MCF 10A (cell line): ENCODE measurements around the gene LAMA3. TPM values are rescaled to one million over a fixed set of nuclear protein-coding genes. Genes with fewer than 3 reads are reported as not detected.

Source experiments
- BruUV-seq: library from RNA; stranded (reverse); fragments of 400-500 nt; replicated peaks from 2 replicates; lab custom pipeline; 2021; lab: Mats Ljungman, UMichigan
- CTCF ChIA-PET: fragments of 300-600 bp; sonication (Branson Sonifier 250); formaldehyde crosslinking; extraction: SDS; loops from one replicate; lab custom pipeline; 2021; ENCODE audit warnings: antibody characterized with exemption, inconsistent platforms; lab: Yijun Ruan, JAX
- POLR2A ChIA-PET: fragments of 300-600, 350-650 bp; sonication (Branson Sonifier 250); formaldehyde crosslinking; extraction: SDS; loops from one replicate; lab custom pipeline; 2020; ENCODE audit warnings: antibody characterized with exemption, inconsistent platforms; lab: Yijun Ruan, JAX
- DNase-seq: peaks from one replicate; pipeline ENCODE4 v3.0.0-alpha.2; 2018; ENCODE audit not compliant: unreplicated experiment
- H3K27ac Mint-ChIP-seq: one replicate; pipeline ENCODE4 v1.8.0; 2022; ENCODE audit warnings: mild to moderate bottlenecking, low read depth, mixed read lengths; ENCODE audit not compliant: unreplicated experiment
- H3K27me3 Mint-ChIP-seq: one replicate; pipeline ENCODE4 v1.8.0; 2022; ENCODE audit warnings: mixed read lengths; ENCODE audit not compliant: insufficient read depth, unreplicated experiment
- H3K36me3 Mint-ChIP-seq: one replicate; pipeline ENCODE4 v1.8.0; 2022; ENCODE audit warnings: mild to moderate bottlenecking, moderate library complexity, mixed read lengths; ENCODE audit not compliant: insufficient read depth, unreplicated experiment
- H3K4me1 Mint-ChIP-seq: one replicate; pipeline ENCODE4 v1.8.0; 2022; ENCODE audit warnings: mixed read lengths; ENCODE audit not compliant: insufficient read depth, unreplicated experiment
- H3K4me3 Mint-ChIP-seq: one replicate; pipeline ENCODE4 v1.8.0; 2022; ENCODE audit warnings: mild to moderate bottlenecking, moderate library complexity, mixed read lengths; ENCODE audit not compliant: unreplicated experiment
- H3K9me3 Mint-ChIP-seq: one replicate; pipeline ENCODE4 v1.8.0; 2022; ENCODE audit warnings: mixed read lengths; ENCODE audit not compliant: unreplicated experiment
- intact Hi-C: fragments of 100-400 bp; cut with micrococcal nuclease; formaldehyde crosslinking; loops from 2 replicates; pipeline ENCODE4 v1.14.1; 2022
- total RNA-seq: library from RNA; stranded (reverse); gene quantifications from 2 replicates; pipeline ENCODE4 v1.2.3, GENCODE V29; 2022
- TF ChIP-seq, protein P1 (sequence below): fragments of 200-600 bp; IDR thresholded peaks from one replicate; pipeline ENCODE4 v1.8.0; 2022; ENCODE audit warnings: antibody characterized with exemption, mild to moderate bottlenecking; ENCODE audit not compliant: unreplicated experiment

Gene LAMA3
- total RNA-seq, 1 experiment from 2014 or later: 371 TPM

DNA sequence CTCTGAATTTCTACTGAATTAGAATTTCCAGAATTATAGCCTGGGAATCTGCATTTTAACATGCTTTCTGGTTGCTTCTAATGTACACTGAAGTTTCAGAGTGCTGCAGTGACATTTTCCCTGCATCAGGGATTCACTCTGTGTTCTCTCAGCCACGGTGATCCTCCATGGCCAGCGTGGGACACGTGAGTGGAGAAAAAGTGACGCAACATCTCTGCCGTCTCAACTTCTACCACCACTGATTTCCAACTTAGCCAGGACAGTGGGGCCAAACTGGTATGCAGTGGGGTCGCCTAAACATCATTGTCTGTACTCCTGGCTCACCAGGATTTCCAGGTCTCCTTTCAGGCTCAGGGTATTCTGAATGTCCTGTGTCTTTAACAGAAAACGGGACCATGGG is 44.6 kb downstream of the LAMA3 start:
- H3K36me3 Mint-ChIP-seq: no peaks in the 10 kb centered on the region
- H3K4me1 Mint-ChIP-seq: peaks cover 7% of the 10 kb centered on the region
- ChIA-PET POLR2A (no interaction called here), CTCF (no interaction called here)
- intact Hi-C loops: no loop called here
- no peak overlapping the region for H3K27ac Mint-ChIP-seq
- H3K4me3 Mint-ChIP-seq: no peak overlapping the region
- no peaks in the 10 kb centered on the region for H3K9me3 Mint-ChIP-seq
- no peak for DNase-seq
- H3K27me3 Mint-ChIP-seq: no peaks in the 10 kb centered on the region
- TF ChIP-seq, protein P1, sequence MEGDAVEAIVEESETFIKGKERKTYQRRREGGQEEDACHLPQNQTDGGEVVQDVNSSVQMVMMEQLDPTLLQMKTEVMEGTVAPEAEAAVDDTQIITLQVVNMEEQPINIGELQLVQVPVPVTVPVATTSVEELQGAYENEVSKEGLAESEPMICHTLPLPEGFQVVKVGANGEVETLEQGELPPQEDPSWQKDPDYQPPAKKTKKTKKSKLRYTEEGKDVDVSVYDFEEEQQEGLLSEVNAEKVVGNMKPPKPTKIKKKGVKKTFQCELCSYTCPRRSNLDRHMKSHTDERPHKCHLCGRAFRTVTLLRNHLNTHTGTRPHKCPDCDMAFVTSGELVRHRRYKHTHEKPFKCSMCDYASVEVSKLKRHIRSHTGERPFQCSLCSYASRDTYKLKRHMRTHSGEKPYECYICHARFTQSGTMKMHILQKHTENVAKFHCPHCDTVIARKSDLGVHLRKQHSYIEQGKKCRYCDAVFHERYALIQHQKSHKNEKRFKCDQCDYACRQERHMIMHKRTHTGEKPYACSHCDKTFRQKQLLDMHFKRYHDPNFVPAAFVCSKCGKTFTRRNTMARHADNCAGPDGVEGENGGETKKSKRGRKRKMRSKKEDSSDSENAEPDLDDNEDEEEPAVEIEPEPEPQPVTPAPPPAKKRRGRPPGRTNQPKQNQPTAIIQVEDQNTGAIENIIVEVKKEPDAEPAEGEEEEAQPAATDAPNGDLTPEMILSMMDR: no peak
- BruUV-seq: no TSS peak

DNA sequence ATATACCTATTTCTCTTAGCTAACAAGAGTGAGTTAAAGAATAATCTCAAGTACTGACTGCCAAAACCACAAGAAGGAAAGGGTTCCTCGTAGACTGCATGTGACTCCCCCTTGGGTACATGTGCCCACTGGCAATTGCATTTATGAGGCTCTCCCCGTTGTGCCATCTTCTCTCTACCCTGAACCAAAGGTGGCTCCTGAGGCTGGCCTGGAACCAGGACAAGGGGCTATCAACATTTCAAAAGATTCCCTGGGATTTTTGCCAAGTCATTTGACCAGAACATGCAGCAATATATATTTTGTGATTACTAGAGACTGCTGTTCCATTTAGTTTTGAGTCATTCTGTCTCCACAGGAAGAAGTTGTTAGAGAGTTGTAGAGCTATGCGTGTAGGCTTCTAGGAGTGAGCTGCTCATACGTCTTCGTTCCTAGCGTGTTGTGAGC is 45.8 kb downstream of the LAMA3 start:
- no TSS peak for BruUV-seq
- POLR2A ChIA-PET: no interaction called here
- Mint-ChIP-seq H3K27me3 (no peaks in the 10 kb centered on the region), H3K4me3 (no peak overlapping the region), H3K36me3 (no peaks in the 10 kb centered on the region), H3K27ac (no peak overlapping the region), H3K4me1 (peaks cover 7% of the 10 kb centered on the region), H3K9me3 (no peaks in the 10 kb centered on the region)
- peak; percentile 35 for DNase-seq
- CTCF ChIA-PET: interaction anchor here (0.6 to 0.7 kb wide), 2 partner anchors 715 to 879 kb away, joined by 3 to 4 read pairs; no protein-coding TSS in a partner anchor
- TF ChIP-seq, protein P1: no peak
- intact Hi-C loops: no loop called here

DNA sequence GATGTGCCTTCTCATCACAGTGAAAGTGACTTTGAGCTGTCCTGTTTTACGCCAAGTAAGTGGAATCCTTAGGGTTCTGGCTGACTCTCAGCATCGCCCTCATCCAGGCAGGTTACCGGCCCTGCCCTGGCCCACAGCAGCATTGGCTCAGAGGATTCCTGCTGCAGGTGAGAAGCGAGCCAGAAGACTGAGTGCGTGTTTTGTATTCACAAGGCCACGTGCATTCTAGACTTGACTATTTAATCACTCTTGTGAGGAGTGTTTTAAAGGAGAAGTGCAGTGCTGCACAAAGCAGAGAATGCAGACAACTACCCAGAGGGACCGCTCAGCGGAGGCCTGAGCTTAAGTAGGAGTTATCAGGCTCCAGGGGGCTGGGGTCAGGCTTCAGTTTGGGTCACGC is 48.3 kb downstream of the LAMA3 start:
- Mint-ChIP-seq H3K4me1 (peaks cover 14% of the 10 kb centered on the region), H3K4me3 (no peak overlapping the region), H3K9me3 (no peaks in the 10 kb centered on the region), H3K27me3 (no peaks in the 10 kb centered on the region), H3K27ac (no peak overlapping the region), H3K36me3 (no peaks in the 10 kb centered on the region)
- BruUV-seq: no TSS peak
- TF ChIP-seq, protein P1: no peak
- intact Hi-C loops: no loop called here
- CTCF ChIA-PET: interaction anchor here (0.7 kb wide), 1 partner anchor 177 kb away, joined by 5 read pairs; no protein-coding TSS in a partner anchor
- POLR2A ChIA-PET: interaction anchor here (0.6 kb wide), 1 partner anchor 300 kb away, joined by 4 read pairs; a partner anchor contains a TSS
- DNase-seq: no peak

DNA sequence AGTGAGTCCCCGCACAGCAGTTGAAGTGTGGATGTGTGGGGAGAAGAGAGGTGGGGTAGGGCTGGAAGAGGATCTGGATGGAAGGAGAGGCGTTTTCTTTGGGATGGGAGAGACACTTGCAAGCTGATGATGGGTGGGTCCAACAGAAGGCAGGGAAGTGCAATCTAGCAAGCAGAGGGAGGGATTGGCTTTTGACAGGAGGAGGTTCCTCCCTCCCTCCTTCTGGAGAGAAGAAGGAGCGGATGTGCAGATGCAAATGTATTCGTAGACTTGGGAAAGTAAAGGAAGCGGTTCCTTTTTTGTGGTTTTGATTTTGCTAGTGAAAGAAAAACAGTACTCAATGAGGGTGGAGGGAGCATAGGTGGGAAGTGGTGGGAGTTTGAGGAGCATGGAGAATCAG is 48.9 kb downstream of the LAMA3 start:
- CTCF ChIA-PET: no interaction called here
- TF ChIP-seq, protein P1: no peak
- POLR2A ChIA-PET: interaction anchor here (0.6 kb wide), 1 partner anchor 300 kb away, joined by 4 read pairs; a partner anchor contains a TSS
- H3K27ac Mint-ChIP-seq: no peak overlapping the region
- H3K4me1 Mint-ChIP-seq: peaks cover 14% of the 10 kb centered on the region
- no peak overlapping the region for H3K4me3 Mint-ChIP-seq
- intact Hi-C loops: no loop called here
- H3K36me3 Mint-ChIP-seq: no peaks in the 10 kb centered on the region
- no peaks in the 10 kb centered on the region for H3K9me3 Mint-ChIP-seq
- H3K27me3 Mint-ChIP-seq: no peaks in the 10 kb centered on the region
- BruUV-seq: no TSS peak
- no peak for DNase-seq
